PC-3 (cell line): Measurements from ENCODE around the gene ARHGAP42. TPM values are rescaled to one million over a fixed set of nuclear protein-coding genes. Genes with fewer than 3 reads are reported as not detected.

Experiments
- ATAC-seq: fragments of 200-7000 bp; cut with Tn5 transposase; 2 replicates; pipeline ENCODE4 v1.9.1; 2020; ENCODE audit warnings: mild to moderate bottlenecking, moderate library complexity
- BruUV-seq: library from RNA; stranded (reverse); fragments of 400-500 nt; replicated peaks from 2 replicates; lab custom pipeline; 2021; lab: Mats Ljungman, UMichigan
- CTCF ChIA-PET: fragments of 300-600 bp; sonication (Branson Sonifier 250); formaldehyde crosslinking; loops from one replicate; lab custom pipeline; 2022; ENCODE audit warnings: antibody characterized with exemption; lab: Charles Lee
- POLR2A ChIA-PET: fragments of 300-600 bp; sonication (Branson Sonifier 250); formaldehyde crosslinking; loops from one replicate; lab custom pipeline; 2022; ENCODE audit warnings: antibody characterized with exemption; ENCODE audit not compliant: unreplicated experiment; lab: Charles Lee
- DNase-seq: peaks from one replicate; pipeline ENCODE4 v3.0.0-alpha.2; 2015
- H2AFZ ChIP-seq: fragments of 300-600 bp; sonication (generic); 2 replicates; pipeline ENCODE4 v1.6.0; 2016; ENCODE audit warnings: antibody characterized with exemption, low read length
- H3F3A ChIP-seq: fragments of 300-600 bp; sonication (generic); one replicate; pipeline ENCODE4 v1.6.0; 2017; ENCODE audit warnings: antibody characterized with exemption, low read length, control low read depth, mild to moderate bottlenecking; ENCODE audit not compliant: unreplicated experiment
- H3K27ac ChIP-seq: fragments of 300-600 bp; sonication (generic); 2 replicates; pipeline ENCODE4 v1.5.1; 2016; ENCODE audit warnings: mild to moderate bottlenecking, low read length
- H3K27me3 ChIP-seq: fragments of 300-600 bp; sonication (generic); 2 replicates; pipeline ENCODE4 v1.6.1; 2016; ENCODE audit warnings: low read length, mixed read lengths
- H3K36me3 ChIP-seq: fragments of 300-600 bp; sonication (generic); 2 replicates; pipeline ENCODE4 v1.6.1; 2016; ENCODE audit warnings: low read depth, mixed run types, low read length, mixed read lengths
- H3K4me1 ChIP-seq: fragments of 300-600 bp; sonication (generic); 2 replicates; pipeline ENCODE4 v1.5.1; 2016; ENCODE audit warnings: low read length; ENCODE audit not compliant: insufficient read depth
- H3K4me2 ChIP-seq: fragments of 300-600 bp; sonication (generic); 2 replicates; pipeline ENCODE4 v1.6.0; 2016; ENCODE audit warnings: low read length
- H3K4me3 ChIP-seq: fragments of 300-600 bp; sonication (generic); 2 replicates; pipeline ENCODE4 v1.5.1; 2016; ENCODE audit warnings: mild to moderate bottlenecking, low read length, mixed read lengths
- H3K79me2 ChIP-seq: fragments of 300-600 bp; sonication (generic); 2 replicates; pipeline ENCODE4 v1.6.1; 2017; ENCODE audit warnings: low read length, mixed read lengths
- H3K9ac ChIP-seq: fragments of 300-600 bp; sonication (generic); 2 replicates; pipeline ENCODE4 v1.6.0; 2016; ENCODE audit warnings: mild to moderate bottlenecking, low read length
- H3K9me2 ChIP-seq: fragments of 300-600 bp; sonication (generic); replicated peaks from 2 replicates; pipeline ENCODE4 v1.6.1; 2016; ENCODE audit warnings: mixed run types, low read length, mixed read lengths
- H3K9me3 ChIP-seq: fragments of 300-600 bp; sonication (generic); 2 replicates; pipeline ENCODE4 v1.6.1; 2016; ENCODE audit warnings: low read length, mixed read lengths
- H4K20me1 ChIP-seq: fragments of 300-600 bp; sonication (generic); 2 replicates; pipeline ENCODE4 v1.6.1; 2016; ENCODE audit warnings: low read length, mixed read lengths
- EZH2 ChIP-seq: fragments of 300-600 bp; sonication (generic); IDR thresholded peaks from one replicate; pipeline ENCODE4 v1.6.1; 2017; ENCODE audit warnings: antibody characterized with exemption, mild to moderate bottlenecking, low read length; ENCODE audit not compliant: unreplicated experiment
- EZH2phosphoT487 ChIP-seq: fragments of 300-600 bp; sonication (generic); IDR thresholded peaks from 2 replicates; pipeline ENCODE4 v1.6.1; 2018; ENCODE audit warnings: mild to moderate bottlenecking, antibody characterized with exemption, low read length, borderline replicate concordance
- intact Hi-C: fragments of 100-400 bp; cut with micrococcal nuclease; formaldehyde crosslinking; loops from 2 replicates; pipeline ENCODE4 v1.9.0; 2023
- total RNA-seq: library from RNA; depleted of rRNA; stranded (reverse); fragments of >200 nt; gene quantifications from 2 replicates; pipeline ENCODE4 v1.2.3, GENCODE V29; 2014
- TF ChIP-seq, protein P1 (sequence below): fragments of 300-600 bp; sonication (generic); conservative IDR thresholded peaks from 2 replicates; pipeline ENCODE4 v1.5.1; 2017; ENCODE audit warnings: antibody characterized with exemption, low read depth, mild to moderate bottlenecking, low read length

The ARHGAP42 gene
- total RNA-seq, 1 experiment from 2014 or later, result 12.1 TPM

DNA sequence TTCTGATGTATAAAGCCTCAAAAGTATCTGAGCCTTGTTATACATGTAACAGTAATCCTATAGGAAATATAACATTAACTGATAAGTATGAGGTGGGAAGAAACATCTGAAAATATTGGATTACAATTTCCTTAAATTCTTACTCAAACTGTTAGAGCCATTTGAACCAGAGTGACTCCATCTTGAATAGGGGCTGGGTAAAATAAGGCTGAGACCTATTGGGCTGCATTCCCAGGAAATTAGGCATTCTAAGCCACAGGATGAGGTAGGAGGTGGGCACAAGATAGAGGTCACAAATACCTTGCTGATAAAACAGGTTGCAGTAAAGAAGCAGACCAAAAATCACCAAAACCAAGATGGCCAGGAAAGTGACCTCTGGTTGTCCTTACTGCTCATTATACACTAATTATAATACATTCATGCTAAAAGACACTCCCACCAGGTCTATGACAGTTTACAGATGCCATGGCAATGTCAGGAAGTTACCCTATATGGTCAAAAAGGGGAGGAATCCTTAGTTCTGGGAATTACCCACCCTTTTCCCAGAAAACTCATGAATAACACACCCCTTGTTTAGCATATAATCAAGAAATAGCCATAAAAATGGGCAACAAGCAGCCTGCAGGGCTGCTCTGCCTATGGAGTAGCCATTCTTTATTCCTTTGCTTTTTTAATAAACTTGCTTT lies 327.7 kb downstream of the ARHGAP42 start:
- H4K20me1 ChIP-seq, result no peaks in the 10 kb centered on the region
- H3K27ac ChIP-seq, result no peak overlapping the region
- no peaks in the 10 kb centered on the region for H3K4me1 ChIP-seq
- POLR2A ChIA-PET, result no interaction called here
- intact Hi-C loops, result no loop called here
- DNase-seq, result no peak
- no peaks in the 10 kb centered on the region for H3K79me2 ChIP-seq
- H3K9ac ChIP-seq, result no peak overlapping the region
- H3K9me3 ChIP-seq, result no peaks in the 10 kb centered on the region
- peaks cover 41% of the 10 kb centered on the region for H3K27me3 ChIP-seq
- no TSS peak for BruUV-seq
- H2AFZ ChIP-seq, result no peak overlapping the region
- CTCF ChIA-PET, result no interaction called here
- no peak overlapping the region for H3K4me3 ChIP-seq
- H3K4me2 ChIP-seq, result no peak overlapping the region
- no peak for ATAC-seq
- TF ChIP-seq, protein P1, sequence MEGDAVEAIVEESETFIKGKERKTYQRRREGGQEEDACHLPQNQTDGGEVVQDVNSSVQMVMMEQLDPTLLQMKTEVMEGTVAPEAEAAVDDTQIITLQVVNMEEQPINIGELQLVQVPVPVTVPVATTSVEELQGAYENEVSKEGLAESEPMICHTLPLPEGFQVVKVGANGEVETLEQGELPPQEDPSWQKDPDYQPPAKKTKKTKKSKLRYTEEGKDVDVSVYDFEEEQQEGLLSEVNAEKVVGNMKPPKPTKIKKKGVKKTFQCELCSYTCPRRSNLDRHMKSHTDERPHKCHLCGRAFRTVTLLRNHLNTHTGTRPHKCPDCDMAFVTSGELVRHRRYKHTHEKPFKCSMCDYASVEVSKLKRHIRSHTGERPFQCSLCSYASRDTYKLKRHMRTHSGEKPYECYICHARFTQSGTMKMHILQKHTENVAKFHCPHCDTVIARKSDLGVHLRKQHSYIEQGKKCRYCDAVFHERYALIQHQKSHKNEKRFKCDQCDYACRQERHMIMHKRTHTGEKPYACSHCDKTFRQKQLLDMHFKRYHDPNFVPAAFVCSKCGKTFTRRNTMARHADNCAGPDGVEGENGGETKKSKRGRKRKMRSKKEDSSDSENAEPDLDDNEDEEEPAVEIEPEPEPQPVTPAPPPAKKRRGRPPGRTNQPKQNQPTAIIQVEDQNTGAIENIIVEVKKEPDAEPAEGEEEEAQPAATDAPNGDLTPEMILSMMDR, result no peak
- no peak for TF ChIP-seq EZH2phosphoT487
- no peak for TF ChIP-seq EZH2
- H3K36me3 ChIP-seq, result no peaks in the 10 kb centered on the region
- H3K9me2 ChIP-seq, result no peaks in the 10 kb centered on the region
- no peaks in the 10 kb centered on the region for H3F3A ChIP-seq

DNA sequence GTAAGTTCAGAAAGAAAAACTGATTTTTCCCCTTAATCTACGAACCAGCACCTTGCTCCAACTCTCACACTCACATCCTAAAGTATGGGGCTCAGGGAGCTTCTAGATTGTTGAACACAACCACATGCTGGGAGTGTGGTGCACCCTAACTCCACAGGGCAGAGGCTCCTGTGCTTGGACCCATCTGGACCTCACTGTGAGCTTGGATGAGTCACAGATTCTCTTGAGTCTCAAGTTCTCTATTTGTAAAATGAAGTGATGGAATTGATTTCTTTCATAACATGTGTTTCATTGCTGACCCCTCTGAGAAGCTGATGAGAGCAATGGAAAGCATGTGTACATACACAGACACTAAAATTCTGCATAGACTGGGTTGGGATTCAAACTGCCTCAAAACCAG lies 332.8 kb downstream of the ARHGAP42 start:
- TF ChIP-seq EZH2phosphoT487 (no peak), EZH2 (no peak)
- TF ChIP-seq, protein P1, result no peak
- intact Hi-C loops, result no loop called here
- DNase-seq (no peak), ATAC-seq (no peak)
- H3K27ac ChIP-seq, result no peak overlapping the region
- no peak overlapping the region for H3K9ac ChIP-seq
- no peaks in the 10 kb centered on the region for H3K9me2 ChIP-seq
- no peaks in the 10 kb centered on the region for H3K9me3 ChIP-seq
- H4K20me1 ChIP-seq, result no peaks in the 10 kb centered on the region
- H3K4me3 ChIP-seq, result no peak overlapping the region
- H3K4me1 ChIP-seq, result no peaks in the 10 kb centered on the region
- ChIA-PET CTCF (interaction anchor here (0.6 kb wide), 1 partner anchor 204 kb away, joined by 4 read pairs; no protein-coding TSS in a partner anchor), POLR2A (no interaction called here)
- no peaks in the 10 kb centered on the region for H3F3A ChIP-seq
- H3K4me2 ChIP-seq, result no peak overlapping the region
- no peaks in the 10 kb centered on the region for H3K79me2 ChIP-seq
- H2AFZ ChIP-seq, result no peak overlapping the region
- BruUV-seq, result no TSS peak
- H3K36me3 ChIP-seq, result no peaks in the 10 kb centered on the region
- H3K27me3 ChIP-seq, result peaks cover 56% of the 10 kb centered on the region

DNA sequence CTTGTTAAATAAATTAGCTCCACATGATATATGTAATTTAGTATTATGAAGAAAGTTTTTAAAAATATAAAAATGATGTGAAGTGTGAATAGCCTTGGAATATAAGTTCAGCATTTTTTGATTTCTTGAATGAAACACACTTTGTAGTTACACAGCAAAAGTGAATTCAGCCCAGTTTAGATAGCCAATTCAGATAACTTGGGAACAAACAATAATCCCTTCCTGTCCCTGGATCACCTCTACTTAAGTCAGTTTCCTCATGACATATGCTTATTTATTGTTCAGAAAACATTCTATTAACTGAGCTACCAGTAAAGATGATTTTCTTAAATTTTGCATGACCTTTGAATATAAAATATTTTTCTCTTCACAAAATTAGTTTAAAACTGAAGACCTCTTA lies 335.2 kb downstream of the ARHGAP42 start:
- POLR2A ChIA-PET, result no interaction called here
- Histone ChIP-seq H3K9me3 (no peaks in the 10 kb centered on the region), H3F3A (no peaks in the 10 kb centered on the region), H2AFZ (no peak overlapping the region), H3K9ac (no peak overlapping the region), H3K36me3 (no peaks in the 10 kb centered on the region), H4K20me1 (no peaks in the 10 kb centered on the region), H3K27ac (no peak overlapping the region), H3K9me2 (no peaks in the 10 kb centered on the region), H3K79me2 (no peaks in the 10 kb centered on the region), H3K4me1 (no peaks in the 10 kb centered on the region), H3K4me2 (no peak overlapping the region), H3K4me3 (no peak overlapping the region), H3K27me3 (peaks cover 40% of the 10 kb centered on the region)
- ATAC-seq (no peak), DNase-seq (no peak)
- CTCF ChIA-PET, result no interaction called here
- TF ChIP-seq EZH2 (no peak), EZH2phosphoT487 (no peak)
- TF ChIP-seq, protein P1, result no peak
- intact Hi-C loops, result no loop called here
- no TSS peak for BruUV-seq
